GM23338 (cell line): ENCODE data around the gene WASL. TPM values are rescaled to one million over a fixed set of nuclear protein-coding genes. Genes with fewer than 3 reads are reported as not detected.

Experiments used
- ATAC-seq: fragments of 200-7000 bp; cut with Tn5 transposase; 3 replicates; pipeline ENCODE4 v1.9.1; 2020
- DNase-seq: peaks from one replicate; pipeline ENCODE4 v3.0.0-alpha.2; 2015; ENCODE audit warnings: low spot score
- H2AFZ ChIP-seq: fragments of 200-600 bp; sonication (generic); 2 replicates; pipeline ENCODE4 v1.8.0; 2016; ENCODE audit warnings: antibody characterized with exemption, mild to moderate bottlenecking, moderate library complexity
- H3F3A ChIP-seq: fragments of 200-600 bp; sonication (generic); replicated peaks from 2 replicates; pipeline ENCODE4 v1.8.0; 2017; ENCODE audit warnings: antibody characterized with exemption, mixed run types, low read depth
- H3K27ac ChIP-seq: fragments of 200-600 bp; sonication (generic); 2 replicates; pipeline ENCODE4 v1.6.1; 2016; ENCODE audit warnings: low read depth
- H3K27me3 ChIP-seq: fragments of 200-600 bp; sonication (generic); 2 replicates; pipeline ENCODE4 v1.8.0; 2016; ENCODE audit warnings: mild to moderate bottlenecking, mixed run types, moderate library complexity; ENCODE audit not compliant: insufficient read depth
- H3K36me3 ChIP-seq: fragments of 200-600 bp; sonication (generic); 2 replicates; pipeline ENCODE4 v1.8.0; 2016; ENCODE audit warnings: mild to moderate bottlenecking; ENCODE audit not compliant: insufficient read depth
- H3K4me1 ChIP-seq: fragments of 200-600 bp; sonication (generic); 2 replicates; pipeline ENCODE4 v1.8.0; 2016; ENCODE audit warnings: mild to moderate bottlenecking, moderate library complexity; ENCODE audit not compliant: insufficient read depth
- H3K4me2 ChIP-seq: fragments of 200-600 bp; sonication (generic); 2 replicates; pipeline ENCODE4 v1.7.1; 2017; ENCODE audit warnings: mixed run types
- H3K4me3 ChIP-seq: fragments of 200-600 bp; sonication (generic); 2 replicates; pipeline ENCODE4 v1.6.1; 2016; ENCODE audit warnings: mixed run types
- H3K79me2 ChIP-seq: fragments of 200-600 bp; sonication (generic); replicated peaks from 2 replicates; pipeline ENCODE4 v1.8.0; 2017; ENCODE audit warnings: mild to moderate bottlenecking; ENCODE audit not compliant: insufficient read depth
- H3K9me2 ChIP-seq: fragments of 200-600 bp; sonication (generic); 2 replicates; pipeline ENCODE4 v1.8.0; 2017; ENCODE audit not compliant: insufficient read depth
- H4K20me1 ChIP-seq: fragments of 200-600 bp; sonication (generic); replicated peaks from 2 replicates; pipeline ENCODE4 v1.8.0; 2017; ENCODE audit warnings: mild to moderate bottlenecking; ENCODE audit not compliant: insufficient read depth
- H3K27ac Mint-ChIP-seq: 2 replicates; pipeline ENCODE4 v1.8.0; 2020; ENCODE audit warnings: inconsistent platforms, mild to moderate bottlenecking, moderate library complexity, mixed read lengths
- H3K27me3 Mint-ChIP-seq: 3 replicates; pipeline ENCODE4 v1.8.0; 2022; ENCODE audit warnings: low read depth, mild to moderate bottlenecking, moderate library complexity, mixed read lengths, inconsistent platforms; ENCODE audit not compliant: insufficient read depth, poor library complexity
- H3K36me3 Mint-ChIP-seq: 3 replicates; pipeline ENCODE4 v1.8.0; 2021; ENCODE audit warnings: low read depth, mild to moderate bottlenecking, inconsistent platforms, moderate library complexity, mixed read lengths
- H3K4me1 Mint-ChIP-seq: 3 replicates; pipeline ENCODE4 v1.8.0; 2020; ENCODE audit warnings: mild to moderate bottlenecking, inconsistent platforms, mixed read lengths
- H3K4me3 Mint-ChIP-seq: 3 replicates; pipeline ENCODE4 v1.8.0; 2021; ENCODE audit warnings: moderate library complexity, mild to moderate bottlenecking, inconsistent platforms, mixed read lengths
- H3K9me3 Mint-ChIP-seq: 3 replicates; pipeline ENCODE4 v1.8.0; 2020; ENCODE audit warnings: moderate library complexity, mild to moderate bottlenecking, inconsistent platforms, mixed read lengths
- CREB1 ChIP-seq: fragments of 250-450 bp; sonication (Bioruptor Pico); IDR thresholded peaks from 2 replicates; pipeline ENCODE4 v1.5.0; 2020; ENCODE audit warnings: low read depth, mild to moderate bottlenecking, moderate library complexity
- ETS1 ChIP-seq: IDR thresholded peaks from 2 replicates; pipeline ENCODE4 v1.6.1; 2016; ENCODE audit warnings: antibody characterized with exemption
- EZH2 ChIP-seq: fragments of 200-600 bp; sonication (generic); IDR thresholded peaks from one replicate; pipeline ENCODE4 v1.8.0; 2017; ENCODE audit warnings: antibody characterized with exemption, mild to moderate bottlenecking, low read depth; ENCODE audit not compliant: unreplicated experiment
- EZH2phosphoT487 ChIP-seq: fragments of 200-600 bp; sonication (generic); IDR thresholded peaks from one replicate; pipeline ENCODE4 v1.8.1; 2018; ENCODE audit warnings: antibody characterized with exemption; ENCODE audit not compliant: unreplicated experiment
- JUNB ChIP-seq: IDR thresholded peaks from one replicate; pipeline ENCODE4 v1.6.1; 2016; ENCODE audit warnings: antibody characterized with exemption; ENCODE audit not compliant: unreplicated experiment
- NANOG ChIP-seq: IDR thresholded peaks from 2 replicates; pipeline ENCODE4 v1.6.1; 2016; ENCODE audit warnings: antibody characterized with exemption, borderline replicate concordance
- POLR2AphosphoS5 ChIP-seq: IDR thresholded peaks from 2 replicates; pipeline ENCODE4 v1.6.1; 2016; ENCODE audit warnings: antibody characterized with exemption, low read depth
- REST ChIP-seq: IDR thresholded peaks from one replicate; pipeline ENCODE4 v1.6.1; 2018; ENCODE audit warnings: antibody characterized with exemption; ENCODE audit not compliant: unreplicated experiment
- STAT1 ChIP-seq: IDR thresholded peaks from one replicate; pipeline ENCODE4 v1.6.1; 2016; ENCODE audit warnings: antibody characterized with exemption; ENCODE audit not compliant: unreplicated experiment
- ZNF331 ChIP-seq: fragments of 250-450 bp; sonication (Bioruptor Pico); IDR thresholded peaks from 2 replicates; pipeline ENCODE4 v1.5.0; 2020; ENCODE audit warnings: low read depth, mild to moderate bottlenecking, moderate library complexity
- ZNF462 ChIP-seq: fragments of 250-450 bp; sonication (Bioruptor Pico); IDR thresholded peaks from 2 replicates; pipeline ENCODE4 v1.5.0; 2020; ENCODE audit warnings: mild to moderate bottlenecking, moderate library complexity
- polyA plus RNA-seq: library from polyadenylated mRNA; unstranded; fragments of >200 nt; fragmentation: Nextera tagmentation; extraction: Ambion mirVana; gene quantifications from 2 replicates; pipeline ENCODE4 v1.2.1, GENCODE V29; 2016
- total RNA-seq: library from RNA; depleted of rRNA; stranded (reverse); fragments of >200 nt; shearing (Covaris generic); gene quantifications from 2 replicates; pipeline ENCODE4 v1.2.3, GENCODE V29; 2014

Gene WASL
- total and polyA plus RNA-seq, 2 experiments from 2014 or later = 36.4 to 45.3 TPM

GRCh38 chr7:123792547-123792946 lies 43.7 kb upstream of the WASL start:
- H3F3A ChIP-seq = no peaks in the 10 kb centered on the region
- no peak overlapping the region for H3K27ac ChIP-seq
- H3K4me1 Mint-ChIP-seq = peaks cover 13% of the 10 kb centered on the region
- H3K79me2 ChIP-seq = no peaks in the 10 kb centered on the region
- H3K36me3 Mint-ChIP-seq = 0 out of 3 replicates have a peak, but pooled peaks cover 5% of the 10 kb centered on the region
- no peaks in the 10 kb centered on the region for H3K27me3 ChIP-seq
- H3K4me3 ChIP-seq = no peak overlapping the region
- DNase-seq = no peak
- TF ChIP-seq ZNF462 (CRISPR knock-in tag) (no peak), REST (no peak), ZNF331 (CRISPR knock-in tag) (no peak), ETS1 (no peak), JUNB (no peak), NANOG (no peak), CREB1 (CRISPR knock-in tag) (no peak), POLR2AphosphoS5 (no peak), STAT1 (no peak), EZH2phosphoT487 (no peak), EZH2 (no peak)
- peaks cover 12% of the 10 kb centered on the region; the same call in 2 of the 3 replicates for H3K9me3 Mint-ChIP-seq
- H4K20me1 ChIP-seq = no peaks in the 10 kb centered on the region
- no peak overlapping the region for H2AFZ ChIP-seq
- H3K36me3 ChIP-seq = no peaks in the 10 kb centered on the region
- no peak for ATAC-seq
- no peaks in the 10 kb centered on the region for H3K4me1 ChIP-seq
- H3K27me3 Mint-ChIP-seq = no peaks in the 10 kb centered on the region
- no peak overlapping the region for H3K27ac Mint-ChIP-seq
- no peak overlapping the region for H3K4me2 ChIP-seq
- H3K9me2 ChIP-seq = peaks cover 11% of the 10 kb centered on the region; the same call in 1 of the 2 replicates
- H3K4me3 Mint-ChIP-seq = no peak overlapping the region
